ENCODE data around the gene LRRC8D.
"Not testable (repeated sequence)": the region's sequence is repeated elsewhere in the genome, so short reads cannot be mapped to it uniquely, and the experiment has no call there.

DNA sequence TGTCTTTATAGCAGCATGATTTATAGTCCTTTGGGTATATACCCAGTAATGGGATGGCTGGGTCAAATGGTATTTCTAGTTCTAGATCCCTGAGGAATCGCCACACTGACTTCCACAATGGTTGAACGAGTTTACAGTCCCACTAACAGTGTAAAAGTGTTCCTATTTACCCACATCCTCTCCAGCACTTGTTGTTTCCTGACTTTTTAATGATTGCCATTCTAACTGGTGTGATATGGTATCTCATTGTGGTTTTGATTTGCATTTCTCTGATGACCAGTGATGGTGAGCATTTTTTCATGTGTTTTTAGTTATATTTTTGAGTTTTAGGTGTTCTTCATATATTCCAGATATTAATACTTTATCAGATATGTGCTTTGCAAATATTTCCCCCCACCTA is 43.6 kb upstream of the LRRC8D start:
- not testable (repeated sequence) for TF ChIP-seq CTCF, POLR2A (IDR thresholded peaks at IDR 0.05)

All from ovary (tissue), 3 donors.